Lower leg skin (tissue), 4 donors: ENCODE data around the gene ERFE. TPM values are rescaled to one million over a fixed set of nuclear protein-coding genes. Genes with fewer than 3 reads are reported as not detected.
"Not testable (repeated sequence)": the region's sequence is repeated elsewhere in the genome, so short reads cannot be mapped to it uniquely, and the experiment has no call there.

Source experiments
- DNase-seq, 2 donors: peaks; one replicate each; pipeline ENCODE4 v3.0.0-alpha.2; 2019; ENCODE audit warnings: low spot score in 2 of 2
- H3K4me3 ChIP-seq: fragments of 200-600 bp; sonication (generic); 2 replicates; pipeline ENCODE4 v1.5.1; 2017; ENCODE audit warnings: mild to moderate bottlenecking, low read depth; ENCODE audit not compliant: poor library complexity, severe bottlenecking
- POLR2A ChIP-seq, 2 donors: fragments of 450-650 bp; IDR thresholded peaks; one replicate each; pipeline ENCODE4 v1.6.1; 2016 to 2017; ENCODE audit warnings: antibody characterized with exemption in 2 of 2, mild to moderate bottlenecking in 1 of 2, moderate library complexity in 1 of 2
- WGBS, 2 donors: methylation state at CpG; one replicate each; pipeline ENCODE4 v1.1.5; 2018; 5-methylcytosine and 5-hydroxymethylcytosine counted together
- intact Hi-C: fragments of 100-400 bp; cut with DNase I; formaldehyde crosslinking; loops from one replicate; pipeline ENCODE4 v1.15.0; 2023; ENCODE audit warnings: low total_unique reads
- total RNA-seq, 4 donors: library from RNA; depleted of rRNA; stranded (reverse); fragments of >200 nt; gene quantifications; one replicate each; pipeline ENCODE4 v1.1.0, GENCODE V29; 2016
- TF ChIP-seq, protein P1 (sequence below), 3 donors: fragments of 450-650 bp; IDR thresholded peaks; one replicate each; pipeline ENCODE4 v1.5.1; 2016; ENCODE audit warnings: antibody characterized with exemption in 3 of 3, mild to moderate bottlenecking in 3 of 3, moderate library complexity in 2 of 3

The ERFE gene
- total RNA-seq, 4 donors from 2014 or later, result not detected

DNA sequence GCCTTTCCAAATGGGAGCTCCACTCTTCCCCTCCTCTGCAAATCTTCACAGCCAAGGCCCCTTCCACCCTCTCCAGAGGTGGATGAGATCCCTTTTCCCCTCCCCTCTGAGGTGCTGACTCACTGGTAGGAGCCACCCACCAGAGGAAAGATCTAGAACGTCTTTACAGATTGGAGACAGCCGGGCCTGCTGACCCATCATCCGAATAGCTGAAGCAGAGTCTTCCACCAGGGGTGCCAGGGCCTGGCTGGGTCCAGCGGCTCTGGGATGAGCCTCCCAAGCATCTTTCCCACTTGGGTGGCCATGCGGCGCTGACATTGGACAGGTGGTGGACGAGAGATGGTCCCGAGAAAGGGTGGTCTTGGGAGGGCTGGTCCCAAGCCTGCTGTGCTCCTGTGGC lies 9.0 kb downstream of the ERFE start:
- TF ChIP-seq, protein P1, sequence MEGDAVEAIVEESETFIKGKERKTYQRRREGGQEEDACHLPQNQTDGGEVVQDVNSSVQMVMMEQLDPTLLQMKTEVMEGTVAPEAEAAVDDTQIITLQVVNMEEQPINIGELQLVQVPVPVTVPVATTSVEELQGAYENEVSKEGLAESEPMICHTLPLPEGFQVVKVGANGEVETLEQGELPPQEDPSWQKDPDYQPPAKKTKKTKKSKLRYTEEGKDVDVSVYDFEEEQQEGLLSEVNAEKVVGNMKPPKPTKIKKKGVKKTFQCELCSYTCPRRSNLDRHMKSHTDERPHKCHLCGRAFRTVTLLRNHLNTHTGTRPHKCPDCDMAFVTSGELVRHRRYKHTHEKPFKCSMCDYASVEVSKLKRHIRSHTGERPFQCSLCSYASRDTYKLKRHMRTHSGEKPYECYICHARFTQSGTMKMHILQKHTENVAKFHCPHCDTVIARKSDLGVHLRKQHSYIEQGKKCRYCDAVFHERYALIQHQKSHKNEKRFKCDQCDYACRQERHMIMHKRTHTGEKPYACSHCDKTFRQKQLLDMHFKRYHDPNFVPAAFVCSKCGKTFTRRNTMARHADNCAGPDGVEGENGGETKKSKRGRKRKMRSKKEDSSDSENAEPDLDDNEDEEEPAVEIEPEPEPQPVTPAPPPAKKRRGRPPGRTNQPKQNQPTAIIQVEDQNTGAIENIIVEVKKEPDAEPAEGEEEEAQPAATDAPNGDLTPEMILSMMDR (IDR thresholded peaks at IDR 0.05), result no peak
- no peak for TF ChIP-seq POLR2A (IDR thresholded peaks at IDR 0.05)
- WGBS, 2 donors, result 76 to 84% methylated on average over 6 to 8 of the region's 8 CpGs
- peak in 1 of 2 donors; percentile 84 for DNase-seq
- H3K4me3 ChIP-seq, result no peak overlapping the region
- intact Hi-C loops, result no loop called here

DNA sequence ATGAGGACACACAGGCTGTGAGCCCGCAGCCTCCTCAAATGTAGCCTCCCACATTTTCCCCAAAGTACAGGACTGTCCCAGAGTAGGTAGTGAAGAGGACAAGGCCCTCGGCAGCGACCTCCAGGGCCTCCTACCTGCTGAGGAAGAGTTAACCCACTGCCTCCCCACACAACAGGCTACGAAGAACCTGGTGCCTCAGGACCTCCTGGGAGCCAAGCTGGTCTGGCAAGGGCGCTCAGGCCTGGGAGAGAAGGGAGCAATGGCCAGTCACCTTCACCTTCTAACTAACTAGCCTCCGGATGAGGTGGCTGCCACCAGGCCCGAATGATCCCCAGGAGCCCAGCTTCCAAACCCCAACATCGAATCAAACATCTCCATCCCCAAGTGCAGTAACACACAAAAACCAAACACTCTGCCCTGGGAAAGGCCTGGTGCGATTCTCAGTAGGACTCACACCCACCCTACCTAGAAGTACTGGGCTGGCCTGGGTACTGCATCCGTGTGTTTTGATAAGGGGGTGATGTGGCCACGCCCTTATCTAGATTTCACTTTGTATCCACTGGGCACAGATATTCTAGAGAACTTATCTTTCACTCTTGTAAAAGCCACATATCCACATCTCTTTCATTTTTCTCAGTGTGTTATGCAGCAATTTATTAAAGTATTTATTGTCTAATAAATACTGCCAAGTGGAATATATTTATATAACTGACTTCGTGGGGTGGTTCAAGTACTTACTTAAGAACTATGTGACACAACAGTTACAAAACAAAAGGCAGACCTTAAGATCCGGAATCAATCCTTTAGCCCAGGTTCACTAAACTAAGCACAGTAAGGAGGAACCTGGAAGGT lies 9.7 kb downstream of the ERFE start:
- TF ChIP-seq, protein P1 (IDR thresholded peaks at IDR 0.05), result no peak
- no peak for TF ChIP-seq POLR2A (IDR thresholded peaks at IDR 0.05)
- intact Hi-C loops, result no loop called here
- peak in 1 of 2 donors; percentile 59 for DNase-seq
- H3K4me3 ChIP-seq, result no peak overlapping the region
- WGBS, 2 donors, result 90 to 91% methylated on average over 13 of the region's 13 CpGs

DNA sequence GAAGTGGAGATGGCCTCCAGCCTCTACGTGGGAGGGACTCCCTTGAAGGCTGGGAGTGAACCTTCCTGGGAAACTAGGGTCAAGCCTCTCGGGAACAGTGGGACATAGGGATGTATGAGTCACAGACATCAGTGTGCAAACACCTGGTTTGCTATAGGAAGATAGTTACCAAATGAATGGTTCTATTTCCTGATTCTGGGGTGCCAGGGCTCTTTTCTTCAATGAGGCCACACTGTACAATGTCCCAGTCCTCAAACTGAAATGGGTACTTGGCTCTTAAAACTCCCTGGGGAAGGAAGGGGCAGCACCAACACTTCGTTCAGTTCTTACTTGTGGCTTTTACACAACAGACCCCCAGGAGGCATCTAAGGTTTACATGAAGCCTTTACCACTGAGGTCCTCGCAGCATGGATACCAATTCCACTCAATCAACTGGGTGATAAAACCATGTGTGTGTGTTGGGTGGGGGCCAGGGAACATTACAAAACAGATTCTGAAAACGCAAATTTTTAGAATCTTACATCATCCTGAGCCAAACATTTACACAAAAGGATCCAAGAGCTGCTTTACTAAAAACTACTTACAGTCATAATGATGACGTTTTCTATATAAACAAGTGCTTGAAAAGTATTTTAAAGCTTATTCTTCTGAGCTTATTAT lies 10.4 kb downstream of the ERFE start:
- DNase-seq, result peak; percentile 35 to 81
- H3K4me3 ChIP-seq, result no peak overlapping the region
- intact Hi-C loops, result no loop called here
- TF ChIP-seq POLR2A (IDR thresholded peaks at IDR 0.05), result no peak
- TF ChIP-seq, protein P1 (IDR thresholded peaks at IDR 0.05), result no peak
- 50% methylated on average over 6 of the region's 6 CpGs for WGBS, 2 donors

DNA sequence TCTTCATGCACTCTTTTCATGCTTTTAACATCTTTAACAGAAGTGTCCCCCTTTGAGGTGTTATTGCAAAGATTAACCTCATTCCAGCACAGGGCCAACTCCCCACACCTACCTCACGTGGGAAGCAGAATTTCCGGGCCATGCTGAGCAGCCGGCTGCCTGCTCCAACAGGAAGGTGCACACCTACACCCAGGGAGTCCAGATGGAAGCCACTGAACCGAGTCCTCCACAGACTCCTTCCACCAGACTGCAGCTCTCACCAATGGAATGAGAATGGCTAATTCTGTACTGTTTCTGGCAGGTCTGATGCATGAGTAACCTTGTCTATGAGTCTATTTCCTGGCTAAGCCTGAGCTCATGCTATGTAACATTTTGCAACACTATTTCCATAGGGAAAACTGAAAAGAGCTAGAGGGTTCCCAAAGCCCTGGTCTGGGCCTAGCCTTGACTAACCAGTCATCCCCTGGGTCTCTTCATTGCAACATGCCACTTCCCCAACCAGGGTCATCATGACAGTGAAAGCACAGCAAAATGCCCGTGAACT lies 11.0 kb downstream of the ERFE start:
- H3K4me3 ChIP-seq, result no peak overlapping the region
- DNase-seq, result peak in 1 of 2 donors; percentile 70
- TF ChIP-seq, protein P1 (IDR thresholded peaks at IDR 0.05), result no peak
- no peak for TF ChIP-seq POLR2A (IDR thresholded peaks at IDR 0.05)
- intact Hi-C loops, result no loop called here
- 47 to 61% methylated on average over 5 of the region's 5 CpGs for WGBS, 2 donors

DNA sequence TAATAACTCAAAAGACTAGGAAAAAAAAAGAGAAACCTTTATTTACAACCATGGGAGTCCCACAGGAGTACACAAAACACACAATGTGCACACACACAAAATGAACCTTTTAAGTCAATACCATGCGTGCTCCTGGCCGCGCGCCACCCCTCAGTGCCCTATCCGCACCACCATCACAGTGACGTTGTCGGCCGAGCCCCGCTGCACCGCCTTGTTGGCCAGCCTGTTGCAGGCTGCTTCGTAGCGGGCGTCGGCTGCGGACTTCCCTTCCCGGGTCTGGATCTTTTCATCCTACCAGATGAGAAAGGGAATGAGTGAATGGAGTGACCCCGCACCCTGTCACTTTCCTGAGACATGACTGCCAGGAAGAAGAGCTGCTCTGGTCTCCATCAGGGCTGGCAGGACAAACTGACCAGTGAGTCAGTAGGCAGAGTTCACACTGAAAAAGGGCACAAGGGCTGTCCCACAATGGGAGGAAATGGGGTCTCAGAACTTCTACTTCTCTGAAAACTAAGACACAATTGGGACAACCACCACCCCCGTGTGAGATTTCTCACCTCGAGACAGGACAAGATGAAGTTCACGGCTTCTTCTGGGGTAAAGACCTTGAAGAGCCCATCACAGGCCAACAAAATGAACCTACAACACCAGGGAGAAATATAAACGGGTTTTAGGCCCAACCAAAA lies 11.8 kb downstream of the ERFE start:
- H3K4me3 ChIP-seq, result no peak overlapping the region
- intact Hi-C loops, result no loop called here
- TF ChIP-seq POLR2A (IDR thresholded peaks at IDR 0.05), result no peak
- TF ChIP-seq, protein P1 (IDR thresholded peaks at IDR 0.05), result no peak
- DNase-seq, result peak in 1 of 2 donors; percentile 86
- 86 to 90% methylated on average over 21 of the region's 21 CpGs for WGBS, 2 donors

DNA sequence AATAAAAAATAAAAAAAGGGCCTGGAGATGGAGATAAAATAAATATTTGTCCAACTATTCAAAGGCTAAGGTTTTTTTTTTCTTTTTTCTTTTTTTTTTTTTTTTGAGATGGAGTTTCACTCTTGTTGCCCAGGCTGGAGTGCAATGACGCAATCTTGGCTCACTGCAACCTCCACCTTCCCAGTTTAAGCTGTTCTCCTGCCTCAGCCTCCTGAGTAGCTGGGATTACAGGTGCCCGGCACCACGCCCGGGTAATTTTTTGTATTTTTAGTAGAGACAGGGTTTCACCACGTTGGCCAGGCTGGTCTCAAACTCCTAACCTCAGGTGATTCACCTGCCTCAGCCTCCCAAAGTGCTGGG lies 12.3 kb downstream of the ERFE start:
- WGBS, 2 donors, result 84 to 86% methylated on average over 5 of the region's 5 CpGs

More for the DNA sequence above, 12.3 kb downstream of the ERFE start:
- intact Hi-C loops, H3K4me3 ChIP-seq: not testable (repeated sequence)
- peak in 1 of 2 donors; percentile 36 for DNase-seq
